HPDE6-E6E7 (cell line): ENCODE results near the gene LIG1.
"Not testable (repeated sequence)": the region's sequence is repeated elsewhere in the genome, so short reads cannot be mapped to it uniquely, and the experiment has no call there.

Experiments
- DNase-seq: peaks from one replicate; pipeline ENCODE4 v3.0.0; 2011; ENCODE audit warnings: missing footprints; ENCODE audit errors: extremely low spot score

The LIG1 gene

DNA sequence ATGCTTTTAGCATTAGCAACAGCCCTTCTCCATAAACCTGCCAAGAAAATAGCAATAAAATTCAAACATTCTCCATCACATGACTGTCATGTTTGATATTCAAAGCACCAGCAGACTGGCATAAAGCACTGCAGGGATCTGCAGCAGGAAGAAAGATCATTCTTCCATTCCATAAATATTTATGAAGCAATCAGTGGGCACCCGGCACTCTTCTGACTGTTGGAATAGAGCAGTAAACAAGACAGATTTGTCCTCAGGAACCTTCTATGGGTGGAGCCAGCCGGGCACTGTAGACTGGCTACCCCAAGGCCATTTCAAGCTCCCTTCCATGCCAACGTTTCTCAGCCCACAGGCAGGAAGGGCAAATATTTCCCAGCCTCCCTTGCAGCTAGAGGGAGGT, 85.1 kb downstream of the LIG1 start:
- DNase-seq = no peak

DNA sequence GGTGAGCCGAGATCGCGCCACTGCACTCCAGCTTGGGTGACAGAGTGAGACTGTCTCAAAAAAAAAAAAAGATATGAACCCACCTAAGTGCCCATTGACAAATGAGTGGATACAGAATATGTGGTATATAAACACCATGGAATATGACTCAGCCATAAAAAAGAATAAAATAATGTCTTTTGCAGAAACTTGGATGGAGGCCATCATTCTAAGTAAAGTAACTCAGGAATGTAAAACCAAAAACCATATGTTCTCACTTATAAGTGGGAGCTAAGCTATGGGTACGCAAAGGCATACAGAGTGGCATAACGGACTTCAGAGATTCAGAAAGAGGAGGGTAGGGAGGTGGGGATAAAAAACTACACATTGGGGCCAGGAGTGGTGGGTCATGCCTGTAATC, 89.0 kb downstream of the LIG1 start:
- no peak for DNase-seq

DNA sequence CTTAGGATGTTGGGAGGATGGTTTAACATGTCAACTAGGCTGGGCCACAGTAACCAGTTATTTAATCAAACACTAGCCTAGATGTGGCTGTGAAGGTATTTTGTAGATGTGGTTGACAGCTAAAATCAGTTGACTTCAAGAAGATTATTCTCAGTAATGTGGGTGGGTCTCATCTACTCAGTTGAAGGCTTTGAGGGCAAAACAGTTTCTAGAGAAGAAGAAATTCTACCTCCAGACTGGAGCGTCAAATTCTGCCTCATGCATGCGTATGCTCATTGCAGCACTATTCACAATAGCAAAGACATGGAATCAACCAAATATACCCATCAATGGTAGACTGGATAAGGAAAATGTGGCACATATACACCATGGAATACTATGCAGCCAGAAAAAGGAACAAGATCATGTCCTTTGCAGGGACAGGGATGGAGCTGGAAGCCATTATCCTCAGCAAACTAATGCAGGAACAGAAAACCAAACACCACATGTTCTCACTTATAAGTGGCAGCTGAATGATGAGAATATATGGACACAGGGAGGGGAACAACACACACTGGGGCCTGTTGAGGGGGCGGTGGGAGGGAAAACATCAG, 99.9 kb downstream of the LIG1 start:
- DNase-seq = not testable (repeated sequence)

DNA sequence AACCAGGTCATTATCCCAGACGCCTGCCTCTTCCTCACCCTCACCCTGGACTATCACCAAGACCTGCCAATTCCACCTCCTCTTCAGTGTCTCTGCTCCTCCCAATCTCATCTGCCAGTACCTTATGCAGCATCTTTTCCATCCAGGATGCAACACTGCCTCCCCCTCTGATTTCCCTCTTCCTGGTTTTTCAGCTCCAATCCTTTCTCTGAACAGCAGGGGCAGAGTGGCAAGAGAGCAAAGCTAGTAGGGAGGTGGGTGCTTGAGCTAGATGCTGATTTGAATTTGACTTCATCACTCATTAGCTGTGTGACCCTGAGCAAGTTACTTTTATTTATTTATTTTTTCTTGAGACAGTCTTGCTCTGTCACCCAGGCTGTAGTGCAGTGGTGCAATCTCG, 100.7 kb downstream of the LIG1 start:
- DNase-seq = no peak
